Smooth muscle cell (in vitro differentiated cells): ENCODE data around the gene C1QBP. TPM values are rescaled to one million over a fixed set of nuclear protein-coding genes. Genes with fewer than 3 reads are reported as not detected.

Experiments used
- DNase-seq: peaks from one replicate; lab custom pipeline; 2025; ENCODE audit not compliant: unreplicated experiment; lab: John Stamatoyannopoulos, UW
- H2AFZ ChIP-seq: fragments of 200-600 bp; sonication (generic); 2 replicates; pipeline ENCODE4 v1.6.0; 2016; ENCODE audit warnings: antibody characterized with exemption, low read depth, mild to moderate bottlenecking
- H3F3A ChIP-seq: fragments of 200-600 bp; sonication (generic); 2 replicates; pipeline ENCODE4 v1.6.0; 2017; ENCODE audit warnings: antibody characterized with exemption, low read depth
- H3K27ac ChIP-seq: fragments of 200-600 bp; sonication (generic); 2 replicates; pipeline ENCODE4 v1.5.1; 2016; ENCODE audit warnings: low read depth, mild to moderate bottlenecking
- H3K27me3 ChIP-seq: fragments of 200-600 bp; sonication (generic); 2 replicates; pipeline ENCODE4 v1.6.1; 2016; ENCODE audit warnings: low read depth, mild to moderate bottlenecking
- H3K36me3 ChIP-seq: fragments of 200-600 bp; sonication (generic); 2 replicates; pipeline ENCODE4 v1.5.1; 2016; ENCODE audit warnings: low read depth
- H3K4me1 ChIP-seq: fragments of 200-600 bp; sonication (generic); 2 replicates; pipeline ENCODE4 v1.5.1; 2016; ENCODE audit warnings: low read depth
- H3K4me2 ChIP-seq: fragments of 200-600 bp; sonication (generic); 2 replicates; pipeline ENCODE4 v1.6.0; 2016; ENCODE audit warnings: mild to moderate bottlenecking
- H3K4me3 ChIP-seq: fragments of 200-600 bp; sonication (generic); 2 replicates; pipeline ENCODE4 v1.5.1; 2016; ENCODE audit warnings: mild to moderate bottlenecking
- H3K79me2 ChIP-seq: fragments of 200-600 bp; sonication (generic); 2 replicates; pipeline ENCODE4 v1.6.0; 2016; ENCODE audit warnings: low read depth, mild to moderate bottlenecking
- H3K9ac ChIP-seq: fragments of 200-600 bp; sonication (generic); 2 replicates; pipeline ENCODE4 v1.6.0; 2016; ENCODE audit warnings: low read depth
- H3K9me3 ChIP-seq: fragments of 200-600 bp; sonication (generic); replicated peaks from 2 replicates; pipeline ENCODE4 v1.5.1; 2016; ENCODE audit warnings: low read depth
- H4K20me1 ChIP-seq: fragments of 200-600 bp; sonication (generic); 2 replicates; pipeline ENCODE4 v1.6.0; 2016; ENCODE audit warnings: low read depth
- CTCF ChIP-seq: fragments of 200-600 bp; sonication (generic); IDR thresholded peaks from 2 replicates; pipeline ENCODE4 v1.5.1; 2017; ENCODE audit warnings: borderline replicate concordance, mild to moderate bottlenecking, antibody characterized with exemption; ENCODE audit not compliant: insufficient read depth, poor library complexity, severe bottlenecking
- WGBS: methylation state at CpG from one replicate; pipeline ENCODE4 v1.1.7; 2016; ENCODE audit warnings: low lambda C conversion rate; 5-methylcytosine and 5-hydroxymethylcytosine counted together
- polyA plus RNA-seq: library from polyadenylated mRNA; unstranded; fragments of >200 nt; fragmentation: Nextera tagmentation; extraction: Ambion mirVana; gene quantifications from 2 replicates; pipeline ENCODE4 v1.2.1, GENCODE V29; 2016
- total RNA-seq: library from RNA; depleted of rRNA; stranded (reverse); fragments of >200 nt; gene quantifications from 2 replicates; pipeline ENCODE4 v1.2.3, GENCODE V29; 2014

C1QBP gene, protein sequence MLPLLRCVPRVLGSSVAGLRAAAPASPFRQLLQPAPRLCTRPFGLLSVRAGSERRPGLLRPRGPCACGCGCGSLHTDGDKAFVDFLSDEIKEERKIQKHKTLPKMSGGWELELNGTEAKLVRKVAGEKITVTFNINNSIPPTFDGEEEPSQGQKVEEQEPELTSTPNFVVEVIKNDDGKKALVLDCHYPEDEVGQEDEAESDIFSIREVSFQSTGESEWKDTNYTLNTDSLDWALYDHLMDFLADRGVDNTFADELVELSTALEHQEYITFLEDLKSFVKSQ
- total RNA-seq = 110 and 121 TPM in 2 replicates
- 120 and 122 TPM in 2 replicates for polyA plus RNA-seq

DNA sequence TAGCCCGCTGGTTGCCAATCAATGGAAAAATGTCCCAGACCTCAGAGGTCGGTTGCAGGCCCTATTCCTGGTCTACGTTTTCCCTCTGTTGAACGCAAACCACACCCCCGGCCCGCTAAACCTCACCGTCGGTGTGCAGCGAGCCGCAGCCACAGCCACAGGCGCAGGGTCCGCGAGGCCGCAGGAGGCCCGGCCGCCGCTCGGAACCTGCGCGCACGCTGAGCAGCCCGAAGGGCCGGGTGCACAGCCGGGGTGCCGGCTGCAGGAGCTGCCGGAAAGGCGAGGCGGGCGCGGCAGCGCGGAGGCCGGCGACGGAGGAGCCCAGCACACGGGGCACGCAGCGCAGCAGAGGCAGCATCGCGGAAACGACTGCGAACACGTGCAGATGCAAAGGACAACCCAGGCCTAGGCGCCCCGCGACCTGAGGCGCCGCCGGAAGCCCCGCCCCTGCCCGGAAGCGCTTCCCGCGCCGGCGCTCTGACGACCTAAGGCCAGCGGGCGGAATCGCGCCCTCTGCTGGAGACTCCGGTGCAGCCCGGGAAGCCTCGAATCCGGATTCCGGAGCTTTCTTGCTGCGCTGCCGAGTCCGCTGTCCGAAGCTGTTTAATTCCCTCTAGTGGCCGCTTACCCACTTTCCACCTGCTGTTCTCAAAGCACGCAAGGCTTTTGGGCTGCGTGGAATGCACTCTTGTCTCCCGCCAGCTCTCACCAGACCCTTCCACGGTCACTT, at the start of gene C1QBP:
TSS of gene C1QBP (minus strand) at position 440 of the 730 bp plus-strand sequence. CDS start at position 358, 82 bp downstream.
- Histone ChIP-seq H3K9me3 (no peaks in the 10 kb centered on the region), H2AFZ (peak within 1 kb of the TSS; percentile 92), H3K4me3 (peak within 1 kb of the TSS; percentile 93), H4K20me1 (no peaks in the 10 kb centered on the region), H3K4me1 (peaks cover 8% of the 10 kb centered on the region), H3K4me2 (peak within 1 kb of the TSS; percentile 95), H3K79me2 (peaks cover 31% of the 10 kb centered on the region), H3K27me3 (no peaks in the 10 kb centered on the region), H3K9ac (peak within 1 kb of the TSS; percentile 75), H3F3A (no peaks in the 10 kb centered on the region), H3K27ac (peak within 1 kb of the TSS; percentile 53), H3K36me3 (peaks cover 3% of the 10 kb centered on the region)
- WGBS = 2% methylated on average over 73 of the region's 75 CpGs
- DNase-seq = peak; percentile 79
- peak; percentile 96 for TF ChIP-seq CTCF

- Histone ChIP-seq H3F3A (peaks cover 12% of the 10 kb centered on the region), H3K9me3 (no peaks in the 10 kb centered on the region), H3K27ac (no peak overlapping the region), H3K4me1 (peaks cover 18% of the 10 kb centered on the region), H3K79me2 (peaks cover 40% of the 10 kb centered on the region), H3K9ac (no peak overlapping the region), H4K20me1 (no peaks in the 10 kb centered on the region), H3K36me3 (peaks cover 3% of the 10 kb centered on the region), H3K4me3 (no peak overlapping the region), H2AFZ (no peak overlapping the region), H3K4me2 (no peak overlapping the region), H3K27me3 (no peaks in the 10 kb centered on the region)
- DNase-seq = no peak
- WGBS = 97% methylated on average over 8 of the region's 8 CpGs
- TF ChIP-seq CTCF = no peak
Measured at GRCh38 chr17:5488752-5489151, 49.8 kb upstream of the C1QBP start.

- 1% methylated on average over 63 of the region's 77 CpGs for WGBS
- Histone ChIP-seq H3K4me1 (peaks cover 18% of the 10 kb centered on the region), H3K36me3 (peaks cover 3% of the 10 kb centered on the region), H3K27me3 (no peaks in the 10 kb centered on the region), H2AFZ (peak within 1 kb of the TSS; percentile 84), H3K4me3 (peak within 1 kb of the TSS; percentile 98), H3K27ac (peak within 1 kb of the TSS; percentile 98), H3K4me2 (peak within 1 kb of the TSS; percentile 92), H3K79me2 (peaks cover 63% of the 10 kb centered on the region), H3K9me3 (no peaks in the 10 kb centered on the region), H4K20me1 (no peaks in the 10 kb centered on the region), H3K9ac (peak within 1 kb of the TSS; percentile 95), H3F3A (peaks cover 12% of the 10 kb centered on the region)
- DNase-seq = peak; percentile 93
- TF ChIP-seq CTCF = no peak
Measured at GRCh38 chr17:5486206-5487124, 47.5 kb upstream of the C1QBP start, which contains the start of gene MIS12. Gene MIS12, plus strand, starts transcription at chr17:5486566. Its CDS starts 2,297 bp downstream, at chr17:5488863.
